DOHH2 (cell line): Measurements from ENCODE around the gene GUCY1A2.

Experiments used
- EZH2phosphoT487 ChIP-seq: fragments of 200-600 bp; sonication (generic); IDR thresholded peaks from 2 replicates; pipeline ENCODE4 v1.6.1; 2017; ENCODE audit warnings: borderline replicate concordance, mild to moderate bottlenecking, antibody characterized with exemption, low read length, moderate library complexity, mixed read lengths
- TF ChIP-seq, protein P1 (sequence below): fragments of 200-600 bp; sonication (generic); IDR thresholded peaks from one replicate; pipeline ENCODE4 v1.5.1; 2014; ENCODE audit warnings: antibody characterized with exemption, mild to moderate bottlenecking, low read depth, low read length; ENCODE audit not compliant: poor library complexity, severe bottlenecking

- TF ChIP-seq, protein P1, sequence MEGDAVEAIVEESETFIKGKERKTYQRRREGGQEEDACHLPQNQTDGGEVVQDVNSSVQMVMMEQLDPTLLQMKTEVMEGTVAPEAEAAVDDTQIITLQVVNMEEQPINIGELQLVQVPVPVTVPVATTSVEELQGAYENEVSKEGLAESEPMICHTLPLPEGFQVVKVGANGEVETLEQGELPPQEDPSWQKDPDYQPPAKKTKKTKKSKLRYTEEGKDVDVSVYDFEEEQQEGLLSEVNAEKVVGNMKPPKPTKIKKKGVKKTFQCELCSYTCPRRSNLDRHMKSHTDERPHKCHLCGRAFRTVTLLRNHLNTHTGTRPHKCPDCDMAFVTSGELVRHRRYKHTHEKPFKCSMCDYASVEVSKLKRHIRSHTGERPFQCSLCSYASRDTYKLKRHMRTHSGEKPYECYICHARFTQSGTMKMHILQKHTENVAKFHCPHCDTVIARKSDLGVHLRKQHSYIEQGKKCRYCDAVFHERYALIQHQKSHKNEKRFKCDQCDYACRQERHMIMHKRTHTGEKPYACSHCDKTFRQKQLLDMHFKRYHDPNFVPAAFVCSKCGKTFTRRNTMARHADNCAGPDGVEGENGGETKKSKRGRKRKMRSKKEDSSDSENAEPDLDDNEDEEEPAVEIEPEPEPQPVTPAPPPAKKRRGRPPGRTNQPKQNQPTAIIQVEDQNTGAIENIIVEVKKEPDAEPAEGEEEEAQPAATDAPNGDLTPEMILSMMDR, result no peak
- no peak for TF ChIP-seq EZH2phosphoT487
These were observed 322.8 kb downstream of the GUCY1A2 start for GRCh38 chr11:106695506-106695905.
